HL-60/S4 treated with retinoic acid at 250 ng/mL for 4 days and 3 days (cell line): ENCODE data around the gene GRID1.
"Not testable (repeated sequence)": the region's sequence is repeated elsewhere in the genome, so short reads cannot be mapped to it uniquely, and the experiment has no call there.

Experiments
- in situ Hi-C: fragments of 300-500 bp; cut with MboI; formaldehyde crosslinking; loops from 2 replicates; pipeline ENCODE4 v1.7.0; 2022; ENCODE audit warnings: low sequenced_read_pairs

The GRID1 gene

GRCh38 chr10:86123715-86124114 lies 242.9 kb downstream of the GRID1 start:
- in situ Hi-C loops: no loop called here

DNA sequence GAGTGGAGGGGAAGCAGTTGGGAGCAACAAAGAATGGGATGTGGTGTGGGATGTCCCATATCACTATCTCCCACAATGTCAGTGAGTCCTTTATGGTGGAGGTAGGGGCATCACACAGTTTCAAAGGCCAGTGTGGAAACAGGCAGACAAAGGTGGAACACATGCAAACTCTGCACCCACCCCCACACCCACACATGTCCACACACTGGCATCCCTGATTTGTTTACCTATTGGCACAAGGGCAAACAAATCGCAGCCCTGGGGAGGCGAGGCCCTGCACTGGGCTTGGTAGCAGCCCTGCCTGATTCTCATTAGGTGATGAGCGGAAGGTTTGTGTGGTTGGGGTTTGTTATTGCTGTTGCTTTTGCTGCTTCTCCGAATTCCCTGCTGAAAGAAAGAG lies 243.3 kb downstream of the GRID1 start:
- in situ Hi-C loops: no loop called here

DNA sequence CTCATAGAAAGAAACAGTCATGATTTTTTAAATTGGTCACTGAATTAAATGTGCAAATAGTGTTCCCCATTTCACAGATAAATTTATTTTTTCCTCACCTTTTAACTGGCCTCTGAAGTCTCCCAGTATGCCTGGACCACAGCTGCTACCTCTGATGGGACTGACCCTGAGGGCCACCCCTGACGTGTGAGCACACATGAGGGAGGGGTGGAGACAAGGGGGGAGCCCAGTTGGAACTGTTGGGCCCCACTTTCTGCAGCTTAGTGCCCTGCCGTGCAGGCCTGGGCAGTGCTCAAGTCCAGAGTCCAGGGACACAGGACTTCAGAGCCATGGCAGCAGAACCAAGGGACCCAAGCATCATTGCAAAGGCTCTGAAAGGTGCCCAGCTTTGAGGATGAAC lies 243.9 kb downstream of the GRID1 start:
- in situ Hi-C loops: no loop called here

DNA sequence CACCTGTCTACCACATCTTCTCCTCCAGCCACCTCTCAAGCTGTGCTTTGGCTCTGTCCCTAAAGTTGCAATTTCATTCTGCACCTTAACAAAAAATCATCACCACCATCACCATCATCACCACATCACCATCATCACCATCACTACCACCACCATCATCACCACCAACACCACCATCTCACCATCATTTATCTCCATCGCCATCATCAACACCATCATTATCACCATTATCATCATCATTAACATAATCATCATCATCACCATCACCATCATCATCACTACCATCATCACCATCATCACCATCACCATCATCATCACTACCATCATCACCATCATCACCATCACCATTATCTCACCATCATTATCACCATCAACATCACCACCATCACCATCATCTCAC lies 245.4 kb downstream of the GRID1 start:
- in situ Hi-C loops: no loop called here

- in situ Hi-C loops: no loop called here
These were observed 249.5 kb downstream of the GRID1 start for GRCh38 chr10:86117051-86117450.

DNA sequence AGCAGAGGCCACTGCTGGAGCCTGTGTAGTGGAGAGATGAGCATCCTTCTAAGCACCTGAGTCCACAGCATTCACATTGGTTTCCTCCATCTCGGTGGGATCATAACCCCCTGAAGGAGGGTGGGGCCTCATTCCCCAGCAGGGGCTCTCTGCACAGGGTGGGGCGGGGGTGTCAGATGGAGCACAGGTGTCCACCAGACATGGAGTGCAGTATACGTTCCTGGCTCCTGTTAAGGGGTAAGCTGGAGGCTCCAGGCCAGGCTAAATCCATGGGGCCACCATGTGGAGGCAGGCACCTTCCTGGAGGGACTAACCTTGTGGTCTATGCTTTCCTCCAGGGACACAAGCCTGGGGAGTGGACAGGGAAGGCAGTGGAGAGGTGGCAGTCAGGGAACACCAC lies 252.6 kb downstream of the GRID1 start:
- in situ Hi-C loops: no loop called here

DNA sequence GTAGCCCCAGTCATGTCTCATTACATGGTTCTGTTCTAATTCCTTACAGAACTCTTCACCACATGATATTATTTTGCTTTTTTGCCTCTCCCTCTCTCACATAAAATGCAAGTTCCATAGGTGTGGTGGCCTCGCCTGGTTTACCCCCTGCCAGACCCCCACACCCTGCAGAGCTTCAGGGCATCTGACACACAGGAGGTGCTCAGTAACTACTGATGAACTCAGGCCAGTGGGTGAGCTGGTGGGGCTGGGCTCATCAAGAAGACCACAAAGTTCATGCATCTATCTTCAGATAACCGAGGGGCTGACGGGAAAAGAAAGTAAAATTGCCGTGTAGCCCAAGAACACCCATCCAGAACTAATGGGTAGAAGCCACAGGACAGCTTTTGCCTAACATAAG lies 253.1 kb downstream of the GRID1 start:
- in situ Hi-C loops: no loop called here

- in situ Hi-C loops: no loop called here
These were observed 253.6 kb downstream of the GRID1 start for GRCh38 chr10:86113044-86113443.

- in situ Hi-C loops: no loop called here
These were observed 254.6 kb downstream of the GRID1 start for GRCh38 chr10:86111902-86112545.

DNA sequence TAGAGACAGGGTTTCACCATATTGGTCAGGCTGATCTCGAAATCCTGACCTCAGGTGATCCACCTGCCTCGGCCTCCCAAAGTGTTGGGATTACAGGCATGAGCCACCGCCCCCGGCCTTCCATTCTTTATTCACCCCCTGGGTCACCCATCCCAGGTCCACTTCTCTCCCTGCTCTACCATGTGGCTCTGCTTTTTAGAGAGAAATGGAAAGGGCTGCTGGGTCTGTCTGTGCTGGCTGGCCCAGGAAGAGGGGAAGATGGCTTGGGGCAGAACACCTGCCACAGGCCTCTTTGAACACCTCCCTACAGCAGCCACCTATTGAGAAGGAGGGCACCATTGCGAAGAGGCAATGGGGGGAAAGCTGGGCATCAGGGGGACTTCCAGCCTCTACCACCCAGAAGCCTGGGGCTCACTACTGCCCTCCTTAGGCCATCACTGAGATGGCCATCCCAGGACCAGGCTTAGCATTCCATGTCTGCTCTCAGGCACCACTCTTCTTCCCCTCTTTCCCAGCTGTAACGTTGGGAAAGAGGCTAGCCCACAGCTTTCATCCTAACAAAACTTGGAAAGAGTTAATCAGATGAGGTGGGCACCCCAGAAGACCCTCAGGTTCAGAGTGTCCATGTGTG lies 256.3 kb downstream of the GRID1 start:
- in situ Hi-C loops: no loop called here

DNA sequence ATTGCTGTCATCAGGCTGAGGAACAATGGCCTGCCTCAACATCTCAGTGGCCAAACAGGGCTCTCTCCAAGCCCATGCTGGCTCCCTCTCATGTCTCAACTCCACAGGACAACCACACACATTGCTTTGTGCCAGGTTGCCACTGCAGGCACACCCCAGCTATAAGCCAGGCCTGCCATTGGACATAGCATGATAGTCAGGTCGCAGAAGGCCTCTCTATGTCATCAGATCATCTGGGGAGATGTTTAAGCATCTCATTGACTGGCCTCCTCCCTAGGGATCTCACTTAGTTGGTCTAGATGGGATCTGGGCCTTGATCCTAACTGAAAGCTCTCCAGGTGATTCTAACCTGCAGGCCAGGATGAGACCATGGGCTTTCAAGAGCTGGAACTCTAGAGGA lies 257.2 kb downstream of the GRID1 start:
- in situ Hi-C loops: no loop called here

DNA sequence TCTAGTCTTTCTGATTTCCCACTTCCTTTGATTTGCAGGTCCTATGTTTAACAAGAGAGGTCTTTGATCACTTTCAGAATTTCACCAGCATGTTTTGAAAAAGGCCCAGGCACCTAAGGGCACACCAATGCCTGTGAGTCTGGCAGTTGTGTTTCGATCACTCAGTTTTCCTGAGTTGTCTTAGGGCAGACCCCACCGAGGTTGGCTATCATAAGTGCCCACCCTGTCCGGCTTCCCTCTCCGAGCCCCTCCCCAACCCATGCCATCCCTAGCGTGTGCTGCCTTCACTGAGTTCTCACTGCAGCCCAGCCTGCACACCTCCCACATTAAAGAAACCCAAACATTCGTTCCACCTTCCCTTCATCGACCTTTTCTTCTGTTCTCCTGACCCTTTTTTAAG lies 257.9 kb downstream of the GRID1 start:
- in situ Hi-C loops: no loop called here

- in situ Hi-C loops: not testable (repeated sequence)
These were observed 258.8 kb downstream of the GRID1 start for GRCh38 chr10:86107611-86108310.

DNA sequence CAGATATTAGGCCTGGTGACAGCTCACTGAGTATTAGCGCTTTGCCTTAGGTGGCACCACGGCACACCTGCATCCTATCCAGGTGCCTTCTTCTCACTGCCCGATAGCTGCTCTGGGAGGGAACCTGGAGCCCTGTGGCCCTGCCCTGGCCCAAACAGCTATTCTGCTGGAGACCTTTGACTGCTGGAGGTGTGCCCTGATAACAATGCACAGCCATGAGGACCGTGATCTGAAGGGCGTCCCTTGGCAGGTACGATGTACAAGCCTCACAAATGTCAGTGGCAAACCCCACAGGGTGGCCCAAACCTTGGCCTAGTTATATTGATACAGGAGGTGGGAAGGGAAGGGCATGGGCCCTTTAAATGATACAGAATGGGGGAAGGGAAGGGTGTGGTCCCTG lies 259.5 kb downstream of the GRID1 start:
- in situ Hi-C loops: no loop called here

DNA sequence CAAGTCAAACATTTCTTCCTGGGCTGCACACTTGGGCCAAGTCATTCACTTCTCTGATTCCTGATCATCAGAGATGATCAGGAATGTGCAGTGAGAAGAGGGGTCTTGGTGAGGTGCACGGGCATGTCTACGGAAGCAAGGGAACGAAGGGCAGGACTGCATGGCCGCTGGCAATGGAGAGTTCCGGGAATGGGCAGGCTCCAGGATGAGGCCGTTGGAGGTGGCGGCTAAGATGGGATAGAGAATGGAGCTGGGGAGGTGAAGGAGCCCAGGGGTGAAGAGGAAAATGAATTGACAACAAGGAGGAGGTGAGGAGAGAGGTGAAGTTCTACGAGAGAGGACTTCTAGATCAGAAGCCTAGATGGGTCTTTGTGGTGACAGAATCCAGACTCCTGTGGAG lies 260.0 kb downstream of the GRID1 start:
- in situ Hi-C loops: no loop called here

- in situ Hi-C loops: no loop called here
These were observed 261.0 kb downstream of the GRID1 start for GRCh38 chr10:86105640-86106039.

DNA sequence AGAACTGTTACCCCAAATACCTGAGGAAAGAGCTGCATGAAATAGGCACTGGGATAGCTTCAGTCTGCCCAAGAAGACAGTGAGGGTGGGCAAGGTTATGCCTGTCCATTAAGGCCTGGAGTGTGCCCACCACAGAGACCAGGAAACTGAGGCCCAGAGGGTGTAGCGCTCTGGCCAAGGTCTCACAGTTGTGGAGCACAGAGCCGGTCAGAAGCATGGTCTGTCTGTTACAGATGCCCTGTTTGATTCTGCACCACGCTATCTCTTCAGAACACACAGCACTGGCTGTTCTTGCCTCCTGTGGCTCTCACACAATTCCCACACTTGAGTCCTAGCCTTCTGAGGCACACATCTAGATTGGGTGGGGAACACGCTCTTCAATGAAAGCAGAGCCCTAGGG lies 261.4 kb downstream of the GRID1 start:
- in situ Hi-C loops: no loop called here

DNA sequence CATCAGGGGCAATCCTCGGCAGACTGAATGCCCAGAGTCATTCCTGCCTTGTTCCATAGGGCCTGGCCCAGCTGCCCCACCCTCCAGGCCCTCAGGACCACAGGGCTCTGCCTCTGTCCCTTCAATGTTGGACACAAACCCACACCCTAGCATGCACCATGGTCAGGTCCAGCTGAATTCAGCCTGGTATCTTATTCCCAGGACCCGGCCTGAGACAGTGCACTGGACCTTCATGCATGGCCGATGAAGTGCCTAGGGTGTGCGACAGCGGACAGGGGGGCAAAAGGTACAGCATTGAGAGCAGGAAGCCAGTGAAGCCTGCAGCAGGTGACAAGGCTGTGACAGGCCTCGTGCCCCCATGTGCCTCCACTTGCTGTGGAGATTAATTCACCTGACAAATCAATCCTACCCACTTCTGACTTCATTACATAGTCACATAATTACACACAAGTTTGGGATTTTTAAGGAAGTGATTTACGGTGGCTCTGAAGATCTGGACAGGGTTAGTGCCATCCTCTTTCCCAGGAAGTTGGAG lies 261.9 kb downstream of the GRID1 start:
- in situ Hi-C loops: no loop called here

- in situ Hi-C loops: no loop called here
These were observed 262.4 kb downstream of the GRID1 start for GRCh38 chr10:86104156-86104555.

DNA sequence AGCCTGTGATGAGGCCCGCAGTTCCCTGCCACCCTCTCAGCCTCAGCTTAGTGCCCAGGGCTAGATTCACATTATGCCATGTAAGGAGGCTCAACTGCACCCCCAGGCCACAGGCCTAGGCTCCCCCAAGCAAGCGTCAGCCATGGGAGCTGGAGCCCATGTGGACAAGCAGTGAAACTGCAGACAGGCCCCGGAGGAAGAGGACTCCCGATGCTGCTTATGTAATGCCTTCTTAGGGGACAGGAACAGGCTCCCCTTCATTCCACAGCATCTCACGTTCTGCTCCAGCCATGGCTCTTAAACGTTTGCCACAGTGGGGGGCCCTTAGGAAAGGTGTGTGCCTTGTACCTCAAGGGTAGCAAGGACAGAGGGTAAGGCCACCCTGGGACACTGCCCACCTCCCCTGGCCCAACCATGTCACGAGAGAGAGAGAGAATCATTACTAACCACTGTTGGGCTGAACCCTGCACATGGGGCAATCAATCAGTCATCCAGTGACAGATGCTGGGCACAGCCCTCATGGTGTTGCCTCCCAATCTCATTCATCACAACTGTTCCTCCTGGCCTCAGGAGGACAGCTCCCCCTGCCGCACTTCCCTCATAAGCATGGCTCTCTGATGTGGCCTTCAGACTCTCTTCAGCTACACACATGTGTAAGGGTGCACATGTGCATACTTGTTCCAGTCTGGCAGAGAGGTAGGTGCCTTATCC lies 263.0 kb downstream of the GRID1 start:
- in situ Hi-C loops: no loop called here

- in situ Hi-C loops: no loop called here
These were observed 264.1 kb downstream of the GRID1 start for GRCh38 chr10:86102451-86102850.
